ENCODE measurements around the gene CREBRF. TPM values are rescaled to one million over a fixed set of nuclear protein-coding genes. Genes with fewer than 3 reads are reported as not detected.
"Not testable (repeated sequence)": the region's sequence is repeated elsewhere in the genome, so short reads cannot be mapped to it uniquely, and the experiment has no call there.

Gene CREBRF
- total RNA-seq (2014; rRNA removed; shearing (Covaris generic)) = 3.1 and 3.4 TPM in 2 replicates

- DNase-seq (ENCODE audit: low read depth) = peak; percentile 99
Observed at GRCh38 chr5:173055983-173056782, at the start of gene CREBRF. Gene CREBRF, plus strand, starts transcription at chr5:173056352. Its CDS starts 24,424 bp downstream, at chr5:173080776.

GRCh38 chr5:173010021-173010420 lies 46.1 kb upstream of the CREBRF start:
- no peak for DNase-seq (ENCODE audit: low read depth)

DNA sequence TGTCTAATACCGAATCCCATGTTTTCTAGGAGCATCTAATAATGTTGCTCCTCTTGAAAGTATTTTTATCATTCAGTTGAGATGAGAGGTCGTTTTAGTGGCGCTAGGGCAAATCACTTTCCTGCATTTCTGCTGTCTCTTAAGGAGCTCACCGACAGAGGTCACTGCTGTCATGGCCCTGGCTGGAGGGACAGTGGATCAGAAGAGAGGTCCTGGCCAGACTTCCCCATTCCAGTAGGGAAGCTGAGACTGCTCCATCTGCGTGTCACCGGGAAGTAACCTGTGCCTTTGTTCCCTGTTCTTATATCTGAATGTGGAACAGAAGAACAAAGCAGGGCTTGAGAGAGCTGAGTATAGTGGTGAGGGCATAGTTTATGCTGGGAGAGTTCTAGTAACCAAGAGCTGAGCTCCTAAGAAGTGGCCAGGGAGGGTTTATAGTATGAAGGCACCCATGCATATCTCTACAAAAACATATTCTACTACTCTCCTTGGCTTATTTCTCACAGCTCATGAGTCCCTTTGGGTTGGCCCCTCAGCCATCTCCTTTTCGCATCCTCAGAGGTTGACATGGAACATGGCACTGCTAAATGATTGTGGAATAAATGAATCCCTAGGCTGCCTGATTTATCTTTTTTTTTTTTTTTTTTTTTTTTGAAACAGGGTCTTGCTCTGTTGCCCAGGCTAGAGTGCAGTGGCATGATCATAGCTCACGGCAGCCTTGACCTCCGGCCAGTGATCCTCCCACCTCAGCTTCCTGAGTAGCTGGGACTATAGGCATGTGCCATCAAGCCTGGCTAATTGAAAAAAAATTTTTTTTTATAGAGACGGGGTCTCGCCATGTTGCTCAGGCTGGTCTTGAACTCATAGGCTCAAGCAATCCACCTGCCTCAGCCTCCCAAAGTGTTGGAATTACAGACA lies 45.3 kb upstream of the CREBRF start:
- DNase-seq (ENCODE audit: low read depth) = no peak

DNA sequence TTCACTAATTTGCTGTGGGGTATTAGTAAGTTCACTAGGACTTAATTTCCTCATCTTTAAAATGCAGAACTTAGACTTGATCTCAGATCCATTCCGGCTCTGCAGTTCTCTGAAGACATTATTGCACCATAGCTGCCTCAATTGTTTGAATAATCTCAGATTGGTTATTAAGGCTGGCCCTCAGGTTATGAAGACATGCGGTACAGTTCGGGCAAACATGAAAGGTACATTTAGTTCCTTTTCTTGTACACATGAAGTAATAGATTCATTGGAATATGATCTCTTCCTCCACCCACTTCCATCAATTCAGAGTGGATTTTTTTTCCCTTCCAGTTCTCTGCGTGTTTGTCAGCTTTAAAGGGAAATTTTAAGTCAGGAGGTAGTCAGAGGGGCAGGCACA lies 44.6 kb upstream of the CREBRF start:
- no peak for DNase-seq (ENCODE audit: low read depth)

- no peak for DNase-seq (ENCODE audit: low read depth)
Observed at GRCh38 chr5:173012882-173013281, 43.3 kb upstream of the CREBRF start.

DNA sequence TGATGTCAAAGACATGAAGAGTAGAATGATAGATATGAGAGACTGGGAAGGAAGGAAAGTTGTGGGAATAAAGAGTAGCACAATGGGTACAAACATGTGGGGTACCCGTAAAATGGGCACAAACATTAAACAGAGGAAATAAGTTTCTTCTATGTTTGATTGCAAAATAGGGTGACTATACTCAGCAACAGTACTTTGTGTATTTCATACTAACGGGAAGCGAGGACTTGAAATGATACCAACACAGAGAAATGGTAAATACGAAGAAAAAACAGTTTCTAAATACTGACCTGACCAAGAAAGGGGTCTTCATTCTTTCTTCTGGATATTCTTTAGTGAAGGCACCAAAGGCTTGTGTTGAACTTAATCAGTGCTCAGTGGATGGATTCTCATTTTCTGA lies 41.5 kb upstream of the CREBRF start:
- no peak for DNase-seq (ENCODE audit: low read depth)

GRCh38 chr5:173015192-173015591 lies 41.0 kb upstream of the CREBRF start:
- DNase-seq (ENCODE audit: low read depth) = no peak

- DNase-seq (ENCODE audit: low read depth) = no peak
Observed at GRCh38 chr5:173015598-173016455, 40.3 kb upstream of the CREBRF start.

- DNase-seq (ENCODE audit: low read depth) = peak; percentile 64
Observed at GRCh38 chr5:173016598-173017046, 39.5 kb upstream of the CREBRF start.

DNA sequence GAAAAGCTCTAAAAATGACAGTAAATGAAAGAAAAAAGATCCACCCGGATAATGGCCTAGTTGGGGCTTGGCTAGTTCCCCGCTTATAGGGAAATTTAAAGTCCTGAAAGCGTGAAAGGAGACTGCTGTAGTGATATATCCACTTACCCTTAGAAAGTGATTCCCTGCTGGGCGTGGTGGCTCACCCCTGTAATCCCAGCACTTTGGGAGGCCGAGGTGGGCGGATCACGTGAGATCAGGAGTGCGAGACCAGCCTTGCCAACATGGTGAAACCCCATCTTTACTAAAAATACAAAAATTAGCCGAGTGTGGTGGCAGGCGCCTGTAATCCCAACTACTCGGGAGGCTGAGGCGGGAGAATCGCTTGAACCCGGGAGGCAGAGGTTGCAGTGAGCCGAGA lies 39.1 kb upstream of the CREBRF start:
- not testable (repeated sequence) for DNase-seq (ENCODE audit: low read depth)

- DNase-seq (ENCODE audit: low read depth) = no peak
Observed at GRCh38 chr5:173018358-173018757, 37.8 kb upstream of the CREBRF start.

- DNase-seq (ENCODE audit: low read depth) = no peak
Observed at GRCh38 chr5:173020154-173020581, 36.0 kb upstream of the CREBRF start.

DNA sequence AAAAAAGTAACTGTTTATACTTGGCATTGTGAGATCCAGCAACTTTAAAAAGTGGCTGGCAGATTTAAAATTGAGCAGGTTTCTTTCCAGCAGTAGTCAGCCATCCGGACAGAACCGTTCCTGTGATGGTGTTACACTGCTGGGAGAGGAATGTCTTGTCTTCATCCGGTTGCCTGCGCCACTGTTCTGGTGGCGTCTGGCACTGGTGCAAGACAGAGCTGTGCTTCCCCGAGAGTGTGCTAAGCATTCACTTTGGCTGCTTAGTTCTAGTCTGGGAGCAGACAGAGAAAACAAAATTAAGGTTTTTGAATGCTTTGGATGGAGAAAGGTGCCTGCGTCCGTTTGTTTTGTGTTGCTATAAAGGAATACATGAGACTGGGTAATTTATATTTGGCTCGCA lies 35.5 kb upstream of the CREBRF start:
- no peak for DNase-seq (ENCODE audit: low read depth)

- DNase-seq (ENCODE audit: low read depth) = no peak
Observed at GRCh38 chr5:173025651-173026050, 30.5 kb upstream of the CREBRF start.

GRCh38 chr5:173027905-173028304 lies 28.2 kb upstream of the CREBRF start:
- DNase-seq (ENCODE audit: low read depth) = no peak

DNA sequence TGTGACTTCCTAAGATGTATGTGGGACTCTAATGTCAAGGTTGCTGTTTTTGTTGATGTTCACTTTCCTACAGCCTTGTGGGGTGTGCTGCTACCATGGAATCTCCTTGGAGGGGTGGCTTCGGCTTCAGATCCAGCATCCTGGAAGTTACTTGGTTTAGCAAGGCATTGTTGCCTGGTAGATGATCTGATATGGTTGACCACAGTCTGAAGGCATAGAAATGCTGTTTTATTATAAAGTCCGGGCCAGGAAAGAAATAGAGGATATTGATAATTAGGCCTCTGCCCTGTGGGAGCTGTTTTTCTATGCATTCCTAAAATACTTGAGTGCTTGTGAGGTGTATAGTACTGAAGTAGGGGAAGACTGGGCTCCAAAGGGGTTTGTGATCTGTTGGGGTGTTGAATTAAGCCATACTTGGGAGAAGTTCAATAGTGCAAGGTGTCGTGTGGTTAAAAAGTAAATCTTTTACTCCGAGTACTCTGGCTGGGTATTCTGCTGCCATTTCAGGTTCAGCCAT lies 27.3 kb upstream of the CREBRF start:
- DNase-seq (ENCODE audit: low read depth) = no peak

- DNase-seq (ENCODE audit: low read depth) = no peak
Observed at GRCh38 chr5:173029499-173029921, 26.6 kb upstream of the CREBRF start.

GRCh38 chr5:173032096-173032495 lies 24.1 kb upstream of the CREBRF start:
- not testable (repeated sequence) for DNase-seq (ENCODE audit: low read depth)

DNA sequence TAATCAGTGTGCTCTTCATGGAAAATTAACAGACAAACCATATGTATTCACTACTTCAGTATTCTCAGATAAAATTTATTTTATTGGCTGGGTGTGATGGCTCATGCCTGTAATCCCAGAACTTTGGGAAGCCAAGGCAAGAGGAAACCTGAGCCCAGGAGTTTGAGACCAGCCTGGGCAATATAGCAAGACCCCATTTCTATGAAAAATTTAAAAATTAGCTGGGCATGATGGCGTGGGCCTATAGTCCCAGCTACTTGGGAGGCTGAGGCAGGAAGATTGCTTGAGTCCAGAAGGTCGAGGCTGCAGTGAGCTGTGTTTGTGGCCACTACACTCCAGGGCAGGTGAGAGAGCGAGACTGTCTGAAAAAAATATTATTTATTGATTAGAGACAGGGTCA lies 23.4 kb upstream of the CREBRF start:
- no peak for DNase-seq (ENCODE audit: low read depth)

DNA sequence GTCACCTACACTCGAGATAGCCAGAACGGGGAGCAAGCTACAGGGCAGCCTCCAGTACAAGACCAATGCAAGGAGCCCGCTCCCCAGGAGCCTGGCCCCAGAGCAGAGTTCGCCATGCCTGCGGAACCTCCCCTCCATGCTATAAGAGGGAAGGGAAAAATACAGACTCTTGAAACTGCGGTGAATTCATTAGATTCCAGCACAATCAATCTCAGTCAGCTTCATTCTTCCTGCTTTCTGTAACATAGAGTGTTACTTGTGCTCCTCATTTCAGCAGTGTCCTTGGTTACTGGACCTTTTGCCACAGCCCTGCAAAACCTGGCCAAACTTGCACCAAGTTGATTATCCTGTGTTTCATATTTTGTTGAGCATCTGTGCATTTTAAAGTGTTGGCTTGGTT lies 22.2 kb upstream of the CREBRF start:
- no peak for DNase-seq (ENCODE audit: low read depth)

All from Daoy (cell line).